ENCODE data around the gene PLPPR5.

DNA sequence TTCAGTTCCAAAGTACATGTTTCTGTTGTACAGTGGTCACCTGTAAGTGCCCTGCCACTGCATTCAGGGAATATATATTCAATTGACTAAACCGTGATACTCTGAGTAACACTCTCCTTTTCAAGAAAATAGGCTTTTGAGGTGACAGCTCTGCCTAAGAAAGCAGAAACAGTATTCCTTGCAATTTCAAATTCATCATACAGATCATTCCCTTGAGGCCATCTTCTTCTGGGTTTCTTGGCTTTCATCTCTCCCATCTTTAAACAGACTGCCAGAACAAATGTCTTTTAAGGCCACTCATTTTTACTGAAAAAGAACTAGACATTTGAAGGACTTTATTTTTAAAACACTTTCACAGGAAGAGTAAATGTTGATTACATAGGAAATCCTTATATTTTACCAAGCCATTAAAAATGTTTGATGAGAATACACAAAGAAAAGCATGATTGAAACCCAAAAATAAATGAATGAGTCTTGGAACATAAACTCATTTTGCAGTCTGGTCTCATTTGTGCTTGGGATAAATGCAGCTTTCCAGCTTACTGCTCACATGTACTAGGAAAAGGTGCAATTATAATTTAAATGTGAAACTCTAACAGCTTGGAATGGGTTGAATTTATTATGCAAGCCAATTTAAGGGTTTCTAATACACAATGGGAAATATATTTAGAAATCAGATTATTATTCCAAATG lies 34.7 kb downstream of the PLPPR5 start:
- TF ChIP-seq POLR2AphosphoS5 (IDR thresholded peaks at IDR 0.05) (no peak), EP300 (IDR thresholded peaks at IDR 0.05) (no peak), POLR2A (IDR thresholded peaks at IDR 0.05; ENCODE audit: low read depth) (no peak)
- TF ChIP-seq, protein P1, sequence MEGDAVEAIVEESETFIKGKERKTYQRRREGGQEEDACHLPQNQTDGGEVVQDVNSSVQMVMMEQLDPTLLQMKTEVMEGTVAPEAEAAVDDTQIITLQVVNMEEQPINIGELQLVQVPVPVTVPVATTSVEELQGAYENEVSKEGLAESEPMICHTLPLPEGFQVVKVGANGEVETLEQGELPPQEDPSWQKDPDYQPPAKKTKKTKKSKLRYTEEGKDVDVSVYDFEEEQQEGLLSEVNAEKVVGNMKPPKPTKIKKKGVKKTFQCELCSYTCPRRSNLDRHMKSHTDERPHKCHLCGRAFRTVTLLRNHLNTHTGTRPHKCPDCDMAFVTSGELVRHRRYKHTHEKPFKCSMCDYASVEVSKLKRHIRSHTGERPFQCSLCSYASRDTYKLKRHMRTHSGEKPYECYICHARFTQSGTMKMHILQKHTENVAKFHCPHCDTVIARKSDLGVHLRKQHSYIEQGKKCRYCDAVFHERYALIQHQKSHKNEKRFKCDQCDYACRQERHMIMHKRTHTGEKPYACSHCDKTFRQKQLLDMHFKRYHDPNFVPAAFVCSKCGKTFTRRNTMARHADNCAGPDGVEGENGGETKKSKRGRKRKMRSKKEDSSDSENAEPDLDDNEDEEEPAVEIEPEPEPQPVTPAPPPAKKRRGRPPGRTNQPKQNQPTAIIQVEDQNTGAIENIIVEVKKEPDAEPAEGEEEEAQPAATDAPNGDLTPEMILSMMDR (IDR thresholded peaks at IDR 0.05) = no peak
